Heart left ventricle (tissue), 16 donors: ENCODE data around the gene SLC22A6. TPM values are rescaled to one million over a fixed set of nuclear protein-coding genes. Genes with fewer than 3 reads are reported as not detected.

Experiments used
- ATAC-seq, 4 donors: fragments of 200-7000 bp; cut with Tn5 transposase; one replicate each; pipeline ENCODE4 v1.9.1; 2020 to 2022; ENCODE audit warnings: moderate library complexity in 4 of 4, mild to moderate bottlenecking in 3 of 4, moderate number of reproducible peaks in 1 of 4
- DNase-seq, 5 donors: peaks; one replicate each; pipeline ENCODE4 v3.0.0-alpha.2; 2020
- H3K27ac ChIP-seq, 12 donors: fragments of 200-600 bp; sonication (generic) in 4 of 12; one replicate each; pipeline versions ENCODE4 v1.5.0 to v1.8.0; 2016 to 2022; ENCODE audit warnings: mild to moderate bottlenecking in 2 of 12
- H3K27me3 ChIP-seq, 9 donors: fragments of 200-600 bp; sonication (generic) in 2 of 9; one replicate each; pipeline versions ENCODE4 v1.5.1 to v1.8.0; 2016 to 2022; ENCODE audit warnings: mild to moderate bottlenecking in 3 of 9
- H3K36me3 ChIP-seq, 9 donors: fragments of 200-600 bp; sonication (generic) in 2 of 9; one replicate each; pipeline versions ENCODE4 v1.5.0 to v1.8.0; 2018 to 2022; ENCODE audit warnings: mild to moderate bottlenecking in 2 of 9
- H3K4me1 ChIP-seq, 12 donors: fragments of 200-600 bp; sonication (generic) in 4 of 12; one replicate each; pipeline versions ENCODE4 v1.5.0 to v1.8.0; 2016 to 2022; ENCODE audit warnings: mild to moderate bottlenecking in 3 of 12
- H3K4me3 ChIP-seq, 12 donors: fragments of 200-600 bp; sonication (generic) in 4 of 12; one replicate each; pipeline versions ENCODE4 v1.5.0 to v1.8.0; 2017 to 2022; ENCODE audit warnings: mild to moderate bottlenecking in 9 of 12, moderate library complexity in 4 of 12
- H3K9me3 ChIP-seq, 12 donors: fragments of 200-600 bp; sonication (generic) in 4 of 12; one replicate each; pipeline versions ENCODE4 v1.5.0 to v1.8.0; 2016 to 2022; ENCODE audit warnings: mild to moderate bottlenecking in 1 of 12
- POLR2A ChIP-seq, 2 donors: fragments of 450-650 bp; IDR thresholded peaks; one replicate each; pipeline ENCODE4 v1.6.1; 2017; ENCODE audit warnings: antibody characterized with exemption in 2 of 2, mild to moderate bottlenecking in 2 of 2, moderate library complexity in 2 of 2
- WGBS, 4 donors: extraction: QIAGEN DNeasy Blood & Tissue Kit in 2 of 4; methylation state at CpG; one replicate each; pipeline versions ENCODE4 v1.1.5 to v1.1.7; 2013 to 2018; 5-methylcytosine and 5-hydroxymethylcytosine counted together
- intact Hi-C, 10 donors: fragments of 100-400 bp; cut with DNase I; formaldehyde crosslinking; loops; one replicate each; pipeline versions ENCODE4 v1.11.1 to v1.14.2; 2022
- polyA plus RNA-seq, 2 donors: library from polyadenylated mRNA; stranded (reverse); fragments of 200-250 nt; gene quantifications; one replicate each; pipeline ENCODE4 v1.2.3, GENCODE V29; 2013
- total RNA-seq, 9 donors: library from RNA; depleted of rRNA in 2 of 9; stranded (reverse); fragments of >200 nt in 2 of 9; fragmentation: NEBNext Ultra II Directional in 3 of 9; extraction: Animal tissue kit (Norgen Biotek cat#: 25700) in 3 of 9; gene quantifications; one replicate each; pipeline versions ENCODE4 v1.1.0 to v1.2.4, GENCODE V29; 2016 to 2023
- TF ChIP-seq, protein P1 (sequence below), 12 donors: fragments of 200-600 bp; sonication (generic) in 4 of 12; IDR thresholded peaks; one replicate each; pipeline versions ENCODE4 v1.5.0 to v1.8.0; 2018 to 2022; ENCODE audit warnings: antibody characterized with exemption in 12 of 12, mild to moderate bottlenecking in 5 of 12
- donor health status: ischemic (EF 13 %, LVEDD 7.1; RV severe dilation, severe dysfunction).
- donor health status: healthy with polysubstance abuse.
- donor health status: DM: no; HTN: yes; CAD: no.
- donor health status: DM: no; HTN: no; CAD: no.
- donor health status: ischemic (EF 25% LVEDD 6.9; RV normal size, moderate dysfunction).
- donor health status: ischemic (EF 25% LVEDD 5.7; RV mildly dilated, moderate dysfunction).
- donor health status: healthy.
- donor health status: DM: yes; HTN: yes; CAD: no.
- donor health status: ischemic (EF 35%, LVEDD 5.7; RV mildly dilated, moderate dysfunction).
- donor health status: nonischemic (EF 11% LVEDD 7.7; RV severe dilation, severe dysfunction).
- donor health status: DM: yes; HTN: yes; CAD: no.
- donor health status: PGD.
- donor health status: ischemic (EF 29% LVEDD 5.4; RV normal size, mild dysfunction).
- donor health status: nonischemic (EF 23%, LVEDD 6.1; RV moderate dilation, normal function).

Gene SLC22A6
- total and polyA plus RNA-seq, 11 donors, result not detected

- Histone ChIP-seq H3K27me3 (peaks cover 0 to 4% (median 0%) of the 10 kb centered on the region in 9 donors), H3K4me1 (peaks cover 0 to 13% (median 5%) of the 10 kb centered on the region in 12 donors), H3K36me3 (no peaks in the 10 kb centered on the region), H3K4me3 (no peak overlapping the region), H3K27ac (no peak overlapping the region), H3K9me3 (no peaks in the 10 kb centered on the region)
- DNase-seq (no peak), ATAC-seq (no peak)
- intact Hi-C loops, result no loop called here
- 41 to 70% (median 60%) methylated on average over 3 of the region's 3 CpGs for WGBS, 4 donors
- TF ChIP-seq POLR2A (IDR thresholded peaks at IDR 0.05), result no peak
- TF ChIP-seq, protein P1, sequence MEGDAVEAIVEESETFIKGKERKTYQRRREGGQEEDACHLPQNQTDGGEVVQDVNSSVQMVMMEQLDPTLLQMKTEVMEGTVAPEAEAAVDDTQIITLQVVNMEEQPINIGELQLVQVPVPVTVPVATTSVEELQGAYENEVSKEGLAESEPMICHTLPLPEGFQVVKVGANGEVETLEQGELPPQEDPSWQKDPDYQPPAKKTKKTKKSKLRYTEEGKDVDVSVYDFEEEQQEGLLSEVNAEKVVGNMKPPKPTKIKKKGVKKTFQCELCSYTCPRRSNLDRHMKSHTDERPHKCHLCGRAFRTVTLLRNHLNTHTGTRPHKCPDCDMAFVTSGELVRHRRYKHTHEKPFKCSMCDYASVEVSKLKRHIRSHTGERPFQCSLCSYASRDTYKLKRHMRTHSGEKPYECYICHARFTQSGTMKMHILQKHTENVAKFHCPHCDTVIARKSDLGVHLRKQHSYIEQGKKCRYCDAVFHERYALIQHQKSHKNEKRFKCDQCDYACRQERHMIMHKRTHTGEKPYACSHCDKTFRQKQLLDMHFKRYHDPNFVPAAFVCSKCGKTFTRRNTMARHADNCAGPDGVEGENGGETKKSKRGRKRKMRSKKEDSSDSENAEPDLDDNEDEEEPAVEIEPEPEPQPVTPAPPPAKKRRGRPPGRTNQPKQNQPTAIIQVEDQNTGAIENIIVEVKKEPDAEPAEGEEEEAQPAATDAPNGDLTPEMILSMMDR (IDR thresholded peaks at IDR 0.05), result no peak
Observed at GRCh38 chr11:62962391-62962790, 22.4 kb downstream of the SLC22A6 start.

- H3K4me3 ChIP-seq, result no peak overlapping the region
- H3K36me3 ChIP-seq, result no peaks in the 10 kb centered on the region
- ATAC-seq (no peak), DNase-seq (no peak)
- 71 to 72% (median 72%) methylated on average over 4 of the region's 4 CpGs for WGBS, 4 donors
- intact Hi-C loops, result no loop called here
- no peaks in the 10 kb centered on the region for H3K9me3 ChIP-seq
- H3K27ac ChIP-seq, result no peak overlapping the region
- H3K27me3 ChIP-seq, result no peaks in the 10 kb centered on the region
- TF ChIP-seq POLR2A (IDR thresholded peaks at IDR 0.05), result no peak
- TF ChIP-seq, protein P1 (IDR thresholded peaks at IDR 0.05), result no peak
- peaks cover 0 to 13% (median 5%) of the 10 kb centered on the region in 12 donors for H3K4me1 ChIP-seq
Observed at GRCh38 chr11:62961017-62961570, 23.7 kb downstream of the SLC22A6 start.

- WGBS, 4 donors, result 83 to 100% (median 97%) methylated on average over 1 of the region's 1 CpG
- no peaks in the 10 kb centered on the region for H3K36me3 ChIP-seq
- ATAC-seq (no peak), DNase-seq (no peak)
- peaks cover 0 to 13% (median 5%) of the 10 kb centered on the region in 12 donors for H3K4me1 ChIP-seq
- H3K9me3 ChIP-seq, result no peaks in the 10 kb centered on the region
- peak overlapping the region in 1 of 12 donors; percentile 40 for H3K27ac ChIP-seq
- intact Hi-C loops, result no loop called here
- no peak overlapping the region for H3K4me3 ChIP-seq
- TF ChIP-seq, protein P1 (IDR thresholded peaks at IDR 0.05), result no peak
- TF ChIP-seq POLR2A (IDR thresholded peaks at IDR 0.05), result no peak
- H3K27me3 ChIP-seq, result no peaks in the 10 kb centered on the region
Observed at GRCh38 chr11:62959422-62959980, 25.3 kb downstream of the SLC22A6 start.

GRCh38 chr11:62958547-62959421 lies 26.0 kb downstream of the SLC22A6 start:
- DNase-seq (peak in 4 of 5 donors; percentile 32 to 41 (median 38)), ATAC-seq (peak in 2 of 4 donors; percentile 26 to 50)
- Histone ChIP-seq H3K27ac (peak overlapping the region in 4 of 12 donors; percentile 1 to 40 (median 18)), H3K36me3 (no peaks in the 10 kb centered on the region), H3K4me1 (peaks cover 0 to 13% (median 5%) of the 10 kb centered on the region in 12 donors), H3K27me3 (no peaks in the 10 kb centered on the region), H3K4me3 (no peak overlapping the region), H3K9me3 (no peaks in the 10 kb centered on the region)
- TF ChIP-seq, protein P1 (IDR thresholded peaks at IDR 0.05), result no peak
- intact Hi-C loops, result no loop called here
- WGBS, 4 donors, result 31 to 39% (median 33%) methylated on average over 10 to 11 of the region's 11 CpGs
